Smooth muscle cell of the umbilical artery (primary cell): ENCODE data around the gene DLEU7. TPM values are rescaled to one million over a fixed set of nuclear protein-coding genes. Genes with fewer than 3 reads are reported as not detected.

Experiments used
- total RNA-seq: library from RNA; depleted of rRNA; stranded (reverse); fragments of >200 nt; gene quantifications from 2 replicates; pipeline ENCODE4 v1.2.3, GENCODE V29; 2014

DLEU7 gene
- not detected in 2 replicates for total RNA-seq

DNA sequence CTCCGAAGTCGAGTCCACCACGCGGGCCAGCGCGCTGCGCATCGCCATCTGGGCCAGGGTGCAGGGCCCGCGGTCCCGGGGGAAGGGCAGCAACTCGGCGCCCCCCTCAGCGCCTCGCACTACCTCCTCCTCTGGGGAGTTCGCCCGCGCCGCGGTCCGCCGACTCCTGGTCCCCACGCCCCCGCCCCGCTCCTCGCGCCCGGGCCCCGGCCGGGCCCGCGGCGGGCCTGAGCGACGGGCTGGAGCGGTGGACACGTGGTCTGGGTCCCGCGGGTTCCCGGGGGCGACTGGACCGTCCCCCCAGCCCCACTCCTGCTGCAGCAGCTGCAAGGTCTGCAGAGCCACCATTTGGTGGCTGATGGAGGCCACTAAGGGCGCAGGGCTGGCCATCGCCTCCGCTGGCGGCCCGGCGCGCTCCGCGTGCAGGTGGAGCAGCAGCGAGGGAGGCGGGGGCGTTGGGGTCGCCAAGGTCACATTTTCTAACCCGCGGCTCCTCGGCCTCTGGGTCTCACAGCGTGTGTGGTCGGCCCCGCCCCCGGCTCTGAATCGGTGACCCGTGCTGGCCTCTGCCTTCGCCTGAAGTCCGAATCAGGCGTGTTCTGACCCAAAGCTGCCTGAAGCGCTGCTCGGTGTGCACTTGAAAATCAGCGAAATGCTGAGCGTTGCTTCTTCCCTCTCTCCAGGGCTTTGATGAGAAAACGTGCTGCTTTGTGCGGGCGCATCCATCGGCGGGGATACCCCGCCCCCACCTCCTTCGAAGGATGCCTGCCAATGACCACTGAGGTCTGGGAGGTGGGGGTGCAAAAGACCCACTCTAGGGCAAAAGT, at the start of gene DLEU7:
DLEU7 (minus strand) TSS at position 436 of the 827 bp plus-strand sequence; CDS start at position 390, 46 bp downstream.

Other genes with a start within 250 kb of the DLEU7 start
- 29.4 and 35.0 TPM in 2 replicates for gene RNASEH2B, start 66.1 kb upstream of the DLEU7 start, total RNA-seq